ENCODE measurements around the gene NIPAL3. TPM values are rescaled to one million over a fixed set of nuclear protein-coding genes. Genes with fewer than 3 reads are reported as not detected.
"Not testable (repeated sequence)": the region's sequence is repeated elsewhere in the genome, so short reads cannot be mapped to it uniquely, and the experiment has no call there.

Gene NIPAL3
- total RNA-seq, 2 donors from 2014 or later, result 33.9 to 48.2 TPM

- intact Hi-C loops (cut with DNase I, micrococcal nuclease), result no loop called here
These were observed 86.6 kb downstream of the NIPAL3 start for GRCh38 chr1:24502065-24502708.

GRCh38 chr1:24502709-24503058, 87.1 kb downstream of the NIPAL3 start, which contains the start of gene RCAN3:
RCAN3 (plus strand) TSS chr1:24502836; CDS start chr1:24514373, 11,537 bp downstream.
- peak; percentile 87 to 90 for DNase-seq
- peak; percentile 92 for ATAC-seq
- intact Hi-C loops (cut with DNase I, micrococcal nuclease), result no loop called here

More at GRCh38 chr1:24502065-24502708, 86.6 kb downstream of the NIPAL3 start:
- DNase-seq (peak; percentile 78 to 86), ATAC-seq (peak; percentile 71)

- ATAC-seq (peak; percentile 4), DNase-seq (peak in 1 of 2 donors; percentile 51)
- intact Hi-C loops (cut with DNase I, micrococcal nuclease), result no loop called here
These were observed 87.6 kb downstream of the NIPAL3 start for GRCh38 chr1:24503059-24503751.

GRCh38 chr1:24503870-24504523, 88.4 kb downstream of the NIPAL3 start:
- intact Hi-C loops (cut with DNase I, micrococcal nuclease), result no loop called here
- DNase-seq (no peak), ATAC-seq (no peak)

- intact Hi-C loops (cut with DNase I, micrococcal nuclease), result no loop called here
- DNase-seq (no peak), ATAC-seq (no peak)
These were observed 89.0 kb downstream of the NIPAL3 start for GRCh38 chr1:24504560-24504959.

GRCh38 chr1:24505816-24506215, 90.2 kb downstream of the NIPAL3 start:
- ATAC-seq, result no peak
- intact Hi-C loops (cut with DNase I, micrococcal nuclease), result no loop called here
- DNase-seq, result no peak

- intact Hi-C loops (cut with DNase I, micrococcal nuclease), result no loop called here
- ATAC-seq, result no peak
- no peak for DNase-seq
These were observed 91.2 kb downstream of the NIPAL3 start for GRCh38 chr1:24506691-24507381.

GRCh38 chr1:24507405-24507804, 91.8 kb downstream of the NIPAL3 start:
- DNase-seq, result no peak
- intact Hi-C loops (cut with DNase I, micrococcal nuclease), result no loop called here
- no peak for ATAC-seq

GRCh38 chr1:24508911-24509310, 93.3 kb downstream of the NIPAL3 start:
- intact Hi-C loops (cut with DNase I, micrococcal nuclease), result no loop called here
- DNase-seq (no peak), ATAC-seq (no peak)

- no peak for ATAC-seq
- no peak for DNase-seq
- intact Hi-C loops (cut with DNase I, micrococcal nuclease), result no loop called here
These were observed 98.1 kb downstream of the NIPAL3 start for GRCh38 chr1:24513706-24514105.

- intact Hi-C loops (cut with DNase I, micrococcal nuclease), result no loop called here
- ATAC-seq (no peak), DNase-seq (no peak)
These were observed 99.3 kb downstream of the NIPAL3 start for GRCh38 chr1:24514946-24515345.

GRCh38 chr1:24515671-24516209, 100.1 kb downstream of the NIPAL3 start:
- ATAC-seq, result peak; percentile 32
- DNase-seq; intact Hi-C loops (cut with DNase I, micrococcal nuclease): not testable (repeated sequence)

- DNase-seq (no peak), ATAC-seq (no peak)
- intact Hi-C loops (cut with DNase I, micrococcal nuclease), result no loop called here
These were observed 100.9 kb downstream of the NIPAL3 start for GRCh38 chr1:24516506-24516905.

- ATAC-seq, result no peak
- DNase-seq, result no peak
- intact Hi-C loops (cut with DNase I, micrococcal nuclease), result no loop called here
These were observed 102.3 kb downstream of the NIPAL3 start for GRCh38 chr1:24517898-24518297.

- intact Hi-C loops (cut with DNase I, micrococcal nuclease); DNase-seq; ATAC-seq: not testable (repeated sequence)
These were observed 104.7 kb downstream of the NIPAL3 start for GRCh38 chr1:24520282-24520681.
